Endodermal cell (in vitro differentiated cells): ENCODE measurements around the gene CX3CR1. TPM values are rescaled to one million over a fixed set of nuclear protein-coding genes. Genes with fewer than 3 reads are reported as not detected.

Experiments
- DNase-seq: peaks from one replicate; pipeline ENCODE4 v3.0.0-alpha.2; 2017
- H3K27ac ChIP-seq: 2 replicates; pipeline ENCODE4 v1.5.1; 2013; ENCODE audit warnings: mild to moderate bottlenecking, low read depth, low read length, moderate library complexity
- H3K27me3 ChIP-seq: 2 replicates; pipeline ENCODE4 v1.6.1; 2013; ENCODE audit warnings: mild to moderate bottlenecking, low read length, moderate library complexity; ENCODE audit not compliant: insufficient read depth, control insufficient read depth, poor library complexity, severe bottlenecking
- H3K36me3 ChIP-seq: 2 replicates; pipeline ENCODE4 v1.7.0; 2013; ENCODE audit warnings: mild to moderate bottlenecking, low read length, moderate library complexity; ENCODE audit not compliant: control insufficient read depth, insufficient read depth
- H3K4me1 ChIP-seq: one replicate; pipeline ENCODE4 v1.7.0; 2013; ENCODE audit warnings: low read length; ENCODE audit not compliant: control insufficient read depth, insufficient read depth
- H3K4me3 ChIP-seq: 2 replicates; pipeline ENCODE4 v1.5.1; 2013; ENCODE audit warnings: mild to moderate bottlenecking, low read length, moderate library complexity
- H3K9ac ChIP-seq: 2 replicates; pipeline ENCODE4 v1.6.1; 2013; ENCODE audit warnings: mild to moderate bottlenecking, low read length, moderate library complexity; ENCODE audit not compliant: poor library complexity, severe bottlenecking; ENCODE audit errors: extremely low read depth
- H3K9me3 ChIP-seq: 2 replicates; pipeline ENCODE4 v1.6.1; 2013; ENCODE audit warnings: mild to moderate bottlenecking, low read length, moderate library complexity; ENCODE audit not compliant: control insufficient read depth
- H3K27ac Mint-ChIP-seq: 2 replicates; pipeline ENCODE4 v1.8.0; 2020; ENCODE audit warnings: mixed read lengths
- H3K27me3 Mint-ChIP-seq: 2 replicates; pipeline ENCODE4 v1.8.0; 2021; ENCODE audit warnings: mild to moderate bottlenecking, mixed read lengths; ENCODE audit not compliant: insufficient read depth
- H3K36me3 Mint-ChIP-seq: 2 replicates; pipeline ENCODE4 v1.8.0; 2020; ENCODE audit warnings: low read depth, mixed read lengths
- H3K4me1 Mint-ChIP-seq: 2 replicates; pipeline ENCODE4 v1.8.0; 2020; ENCODE audit warnings: mixed read lengths
- H3K4me3 Mint-ChIP-seq: 2 replicates; pipeline ENCODE4 v1.8.0; 2020; ENCODE audit warnings: mild to moderate bottlenecking, moderate library complexity, mixed read lengths
- H3K9me3 Mint-ChIP-seq: 2 replicates; pipeline ENCODE4 v1.8.0; 2020; ENCODE audit warnings: mild to moderate bottlenecking, mixed read lengths
- WGBS, 2 experiments: methylation state at CpG; one replicate each; pipeline versions ENCODE4 v1.1.5 to v1.1.7; 2013; ENCODE audit warnings: missing lambda C conversion rate in 2 of 2, mixed read lengths in 1 of 2; ENCODE audit not compliant: insufficient coverage in 1 of 2, insufficient read length in 1 of 2; 5-methylcytosine and 5-hydroxymethylcytosine counted together
- total RNA-seq, 2 donors: library from RNA; stranded (reverse); fragmentation: NEBNext Ultra II Directional in 1 of 2; extraction: Animal tissue kit (Norgen Biotek cat#: 25700) in 1 of 2; gene quantifications; 2 replicates in 1 of 2; 3 replicates in 1 of 2; pipeline ENCODE4 v1.2.1, GENCODE V29; 2021
- TF ChIP-seq, protein P1 (sequence below): fragments of 200-600 bp; sonication (generic); conservative IDR thresholded peaks from 2 replicates; pipeline ENCODE4 v1.5.0; 2021; ENCODE audit warnings: antibody characterized with exemption, mild to moderate bottlenecking

Gene CX3CR1
- total RNA-seq, 2 donors from 2014 or later = not detected

DNA sequence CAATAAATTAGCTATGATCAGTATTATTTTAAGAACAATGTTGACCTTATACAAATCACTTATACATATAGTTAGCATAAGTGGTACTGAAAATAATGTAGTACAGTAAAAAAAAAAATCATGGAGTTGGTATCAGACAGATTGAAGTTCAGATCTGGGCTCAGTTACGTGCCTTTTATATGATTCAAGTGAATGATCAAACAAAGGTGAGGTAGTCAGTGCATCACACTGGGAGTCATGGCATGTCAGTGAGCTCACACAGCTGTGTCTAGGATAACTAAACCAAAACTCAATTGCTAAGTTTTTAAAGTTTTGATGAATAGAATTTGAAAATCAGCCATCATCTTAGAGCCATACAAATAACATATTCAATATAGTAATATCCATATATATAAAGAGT is 38.5 kb upstream of the CX3CR1 start:
- Mint-ChIP-seq H3K9me3 (peaks cover 20% of the 10 kb centered on the region), H3K36me3 (no peaks in the 10 kb centered on the region), H3K27me3 (no peaks in the 10 kb centered on the region), H3K27ac (no peak overlapping the region), H3K4me1 (peaks cover 1% of the 10 kb centered on the region), H3K4me3 (no peak overlapping the region)
- H3K4me1 ChIP-seq = no peaks in the 10 kb centered on the region
- WGBS, 2 experiments = 95 to 100% methylated on average over 1 of the region's 1 CpG
- H3K27me3 ChIP-seq = no peaks in the 10 kb centered on the region
- DNase-seq = no peak
- no peak overlapping the region for H3K27ac ChIP-seq
- H3K4me3 ChIP-seq = no peak overlapping the region
- TF ChIP-seq, protein P1, sequence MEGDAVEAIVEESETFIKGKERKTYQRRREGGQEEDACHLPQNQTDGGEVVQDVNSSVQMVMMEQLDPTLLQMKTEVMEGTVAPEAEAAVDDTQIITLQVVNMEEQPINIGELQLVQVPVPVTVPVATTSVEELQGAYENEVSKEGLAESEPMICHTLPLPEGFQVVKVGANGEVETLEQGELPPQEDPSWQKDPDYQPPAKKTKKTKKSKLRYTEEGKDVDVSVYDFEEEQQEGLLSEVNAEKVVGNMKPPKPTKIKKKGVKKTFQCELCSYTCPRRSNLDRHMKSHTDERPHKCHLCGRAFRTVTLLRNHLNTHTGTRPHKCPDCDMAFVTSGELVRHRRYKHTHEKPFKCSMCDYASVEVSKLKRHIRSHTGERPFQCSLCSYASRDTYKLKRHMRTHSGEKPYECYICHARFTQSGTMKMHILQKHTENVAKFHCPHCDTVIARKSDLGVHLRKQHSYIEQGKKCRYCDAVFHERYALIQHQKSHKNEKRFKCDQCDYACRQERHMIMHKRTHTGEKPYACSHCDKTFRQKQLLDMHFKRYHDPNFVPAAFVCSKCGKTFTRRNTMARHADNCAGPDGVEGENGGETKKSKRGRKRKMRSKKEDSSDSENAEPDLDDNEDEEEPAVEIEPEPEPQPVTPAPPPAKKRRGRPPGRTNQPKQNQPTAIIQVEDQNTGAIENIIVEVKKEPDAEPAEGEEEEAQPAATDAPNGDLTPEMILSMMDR = no peak
- H3K9me3 ChIP-seq = peaks cover 6% of the 10 kb centered on the region
- no peak overlapping the region for H3K9ac ChIP-seq
- H3K36me3 ChIP-seq = no peaks in the 10 kb centered on the region

DNA sequence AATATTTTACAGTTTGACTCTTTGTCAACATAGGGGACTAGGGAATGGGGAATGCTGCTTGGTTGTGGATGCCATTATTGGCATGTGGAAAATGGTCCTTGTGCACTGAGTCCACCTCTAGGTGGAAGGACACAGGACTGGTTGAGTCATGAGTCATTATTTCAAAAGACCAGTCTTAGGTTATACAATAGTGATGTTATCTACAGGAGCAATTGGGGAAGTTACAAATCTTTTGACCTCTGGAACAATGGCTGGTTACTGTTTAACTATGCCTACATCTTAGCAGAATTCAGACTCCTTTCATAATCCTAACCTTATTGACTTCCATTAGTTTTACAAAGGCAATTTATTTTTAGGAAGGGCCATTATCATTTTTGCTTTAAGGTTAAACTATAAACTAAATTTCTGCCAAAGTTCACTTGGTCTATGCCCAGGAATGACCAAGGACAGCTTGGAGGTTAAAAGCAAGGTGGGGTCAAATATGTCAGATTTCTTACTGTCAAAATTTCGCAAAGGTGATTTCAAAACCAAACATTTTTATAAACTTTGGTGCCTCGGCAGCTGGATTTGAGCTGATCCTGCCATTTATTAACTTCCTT is 37.8 kb upstream of the CX3CR1 start:
- Mint-ChIP-seq H3K27ac (no peak overlapping the region), H3K27me3 (no peaks in the 10 kb centered on the region), H3K4me1 (no peaks in the 10 kb centered on the region), H3K9me3 (peaks cover 25% of the 10 kb centered on the region), H3K36me3 (no peaks in the 10 kb centered on the region), H3K4me3 (no peak overlapping the region)
- TF ChIP-seq, protein P1 = no peak
- Histone ChIP-seq H3K9ac (no peak overlapping the region), H3K36me3 (no peaks in the 10 kb centered on the region), H3K27ac (no peak overlapping the region), H3K27me3 (no peaks in the 10 kb centered on the region), H3K9me3 (peaks cover 6% of the 10 kb centered on the region), H3K4me3 (no peak overlapping the region), H3K4me1 (no peaks in the 10 kb centered on the region)
- 78 to 93% methylated on average over 2 of the region's 2 CpGs for WGBS, 2 experiments
- DNase-seq = no peak

DNA sequence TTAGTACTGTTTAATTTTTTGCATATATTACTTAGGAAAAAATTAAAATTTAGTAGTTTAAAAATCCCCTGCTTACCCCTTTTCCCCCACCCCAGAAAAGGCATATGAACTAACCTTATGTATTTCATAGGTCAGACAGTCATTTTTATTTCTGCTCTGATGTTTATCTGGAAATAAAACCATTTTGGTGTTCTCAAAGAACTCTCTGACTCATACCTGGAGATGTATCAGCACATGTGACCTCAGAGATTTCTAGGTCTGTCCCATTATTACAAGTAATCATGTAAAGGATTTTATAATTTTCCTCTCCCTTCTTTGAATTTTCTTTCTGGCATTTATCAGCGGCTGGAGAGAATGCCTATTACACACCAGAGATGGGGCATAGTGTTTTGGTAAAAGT is 35.6 kb upstream of the CX3CR1 start:
- Mint-ChIP-seq H3K36me3 (no peaks in the 10 kb centered on the region), H3K27ac (no peak overlapping the region), H3K4me3 (no peak overlapping the region), H3K9me3 (peaks cover 34% of the 10 kb centered on the region), H3K4me1 (no peaks in the 10 kb centered on the region), H3K27me3 (no peaks in the 10 kb centered on the region)
- Histone ChIP-seq H3K27ac (no peak overlapping the region), H3K9ac (no peak overlapping the region), H3K4me3 (no peak overlapping the region), H3K27me3 (no peaks in the 10 kb centered on the region), H3K4me1 (no peaks in the 10 kb centered on the region), H3K9me3 (peaks cover 6% of the 10 kb centered on the region), H3K36me3 (no peaks in the 10 kb centered on the region)
- TF ChIP-seq, protein P1 = no peak
- no CpG with 5 or more reads among the region's 1 CpG for WGBS, 2 experiments
- DNase-seq = no peak
